Naive B cell (primary cell): ENCODE data around the gene DHRS7B. TPM values are rescaled to one million over a fixed set of nuclear protein-coding genes. Genes with fewer than 3 reads are reported as not detected.
A peak's percentile ranks its signal among the peaks of the same experiment; 100 is the strongest.
"Not testable (repeated sequence)": the region's sequence is repeated elsewhere in the genome, so short reads cannot be mapped to it uniquely, and the experiment has no call there.

Source experiments
- ATAC-seq, 2 donors: fragments of 150-1000 bp; cut with Tn5 transposase; 2 replicates each; pipeline ENCODE4 v1.10.0; 2021; ENCODE audit warnings: low read depth in 2 of 2, mild to moderate bottlenecking in 2 of 2, moderate library complexity in 2 of 2
- DNase-seq: peaks from one replicate; pipeline ENCODE4 v3.0.0; 2022
- H3K27ac Mint-ChIP-seq, 6 donors: one replicate each; pipeline ENCODE4 v1.8.0; 2020 to 2022; ENCODE audit warnings: mild to moderate bottlenecking in 6 of 6, mixed read lengths in 6 of 6, moderate library complexity in 5 of 6, inconsistent platforms in 2 of 6
- H3K27me3 Mint-ChIP-seq, 3 donors: one replicate each; pipeline ENCODE4 v1.8.0; 2021 to 2022; ENCODE audit warnings: mixed read lengths in 3 of 3, mild to moderate bottlenecking in 1 of 3
- H3K36me3 Mint-ChIP-seq, 2 donors: one replicate each; pipeline ENCODE4 v1.8.0; 2020 to 2022; ENCODE audit warnings: mixed read lengths in 2 of 2, inconsistent platforms in 1 of 2, mild to moderate bottlenecking in 1 of 2
- H3K4me1 Mint-ChIP-seq, 3 donors: one replicate each; pipeline ENCODE4 v1.8.0; 2020 to 2022; ENCODE audit warnings: mixed read lengths in 3 of 3, inconsistent platforms in 1 of 3, mild to moderate bottlenecking in 1 of 3, moderate library complexity in 1 of 3
- H3K4me3 Mint-ChIP-seq, 8 donors: one replicate each; pipeline ENCODE4 v1.8.0; 2020 to 2022; ENCODE audit warnings: mild to moderate bottlenecking in 8 of 8, mixed read lengths in 8 of 8, moderate library complexity in 8 of 8, inconsistent platforms in 2 of 8
- H3K9me3 Mint-ChIP-seq, 7 donors: one replicate each; pipeline ENCODE4 v1.8.0; 2020 to 2022; ENCODE audit warnings: mixed read lengths in 7 of 7, mild to moderate bottlenecking in 5 of 7, inconsistent platforms in 2 of 7, moderate library complexity in 1 of 7
- polyA plus RNA-seq, 6 donors: library from polyadenylated mRNA; unstranded; fragments of 300-500 nt; fragmentation: Illumina TruSeq; gene quantifications; one replicate each; pipeline ENCODE4 v1.2.3, GENCODE V29; 2021; ENCODE audit warnings: low read depth in 6 of 6

The DHRS7B gene
- polyA plus RNA-seq, 6 donors from 2014 or later: 3.9 to 11.7 (median 8.7) TPM

GRCh38 chr17:21212826-21213637, 86.3 kb downstream of the DHRS7B start:
- Mint-ChIP-seq H3K27ac (peak overlapping the region; percentile 53 to 93 (median 72)), H3K36me3 (no peaks in the 10 kb centered on the region), H3K4me3 (peak overlapping the region; percentile 91 to 95 (median 94)), H3K27me3 (no peaks in the 10 kb centered on the region), H3K4me1 (peaks cover 34 to 58% (median 47%) of the 10 kb centered on the region in 3 donors), H3K9me3 (no peaks in the 10 kb centered on the region)
- ATAC-seq (no peak), DNase-seq (peak; percentile 1)

- H3K4me1 Mint-ChIP-seq: peaks cover 34 to 58% (median 47%) of the 10 kb centered on the region in 3 donors
- no peaks in the 10 kb centered on the region for H3K36me3 Mint-ChIP-seq
- H3K27ac Mint-ChIP-seq: peak overlapping the region in 4 of 6 donors; percentile 92 to 97 (median 94)
- no peaks in the 10 kb centered on the region for H3K27me3 Mint-ChIP-seq
- H3K9me3 Mint-ChIP-seq: no peaks in the 10 kb centered on the region
- DNase-seq (no peak), ATAC-seq (peak in 1 of 2 donors; percentile 2)
- H3K4me3 Mint-ChIP-seq: peak overlapping the region; percentile 91 to 95 (median 94)
Measured at GRCh38 chr17:21213638-21214014, 86.9 kb downstream of the DHRS7B start.

GRCh38 chr17:21214015-21214776, 87.4 kb downstream of the DHRS7B start, which contains the start of gene TMEM11:
Gene TMEM11, minus strand, starts transcription at chr17:21214161. Its CDS starts 9 bp downstream, at chr17:21214152.
- peak; percentile 93 for ATAC-seq
- peaks cover 34 to 58% (median 47%) of the 10 kb centered on the region in 3 donors for H3K4me1 Mint-ChIP-seq
- peak; percentile 95 for DNase-seq
- no peaks in the 10 kb centered on the region for H3K27me3 Mint-ChIP-seq
- peak within 1 kb of the TSS; percentile 91 to 95 (median 94) for H3K4me3 Mint-ChIP-seq
- H3K9me3 Mint-ChIP-seq: no peaks in the 10 kb centered on the region
- H3K27ac Mint-ChIP-seq: peak within 1 kb of the TSS; percentile 93 to 97 (median 94)
- H3K36me3 Mint-ChIP-seq: no peaks in the 10 kb centered on the region

- DNase-seq (no peak), ATAC-seq (peak in 1 of 2 donors; percentile 4)
- H3K4me1 Mint-ChIP-seq: peaks cover 34 to 51% (median 45%) of the 10 kb centered on the region in 3 donors
- no peaks in the 10 kb centered on the region for H3K36me3 Mint-ChIP-seq
- peak overlapping the region; percentile 58 to 94 (median 88) for H3K27ac Mint-ChIP-seq
- peak overlapping the region; percentile 87 to 94 (median 93) for H3K4me3 Mint-ChIP-seq
- no peaks in the 10 kb centered on the region for H3K9me3 Mint-ChIP-seq
- no peaks in the 10 kb centered on the region for H3K27me3 Mint-ChIP-seq
Measured at GRCh38 chr17:21214777-21215541, 88.2 kb downstream of the DHRS7B start.

GRCh38 chr17:21215935-21216334, 89.2 kb downstream of the DHRS7B start:
- Mint-ChIP-seq H3K9me3 (no peaks in the 10 kb centered on the region), H3K4me1 (peaks cover 27 to 41% (median 37%) of the 10 kb centered on the region in 3 donors), H3K27me3 (no peaks in the 10 kb centered on the region), H3K27ac (peak overlapping the region in 4 of 6 donors; percentile 76 to 94 (median 87)), H3K4me3 (peak overlapping the region; percentile 79 to 94 (median 92)), H3K36me3 (no peaks in the 10 kb centered on the region)
- ATAC-seq (no peak), DNase-seq (no peak)

GRCh38 chr17:21217346-21217745, 90.6 kb downstream of the DHRS7B start:
- Mint-ChIP-seq H3K4me3 (peak overlapping the region in 2 of 8 donors; percentile 65 to 81), H3K27me3 (no peaks in the 10 kb centered on the region), H3K4me1 (peaks cover 19 to 30% (median 27%) of the 10 kb centered on the region in 3 donors), H3K36me3 (no peaks in the 10 kb centered on the region), H3K9me3 (no peaks in the 10 kb centered on the region), H3K27ac (peak overlapping the region in 1 of 6 donors; percentile 14)
- DNase-seq (no peak), ATAC-seq (no peak)

GRCh38 chr17:21218101-21218500, 91.3 kb downstream of the DHRS7B start:
- Mint-ChIP-seq H3K27me3 (no peaks in the 10 kb centered on the region), H3K4me3 (peak overlapping the region in 2 of 8 donors; percentile 24 to 65), H3K36me3 (no peaks in the 10 kb centered on the region), H3K9me3 (no peaks in the 10 kb centered on the region), H3K27ac (no peak overlapping the region), H3K4me1 (peaks cover 13 to 22% (median 19%) of the 10 kb centered on the region in 3 donors)
- no peak for DNase-seq
- no peak for ATAC-seq

GRCh38 chr17:21218831-21219380, 92.1 kb downstream of the DHRS7B start:
- H3K4me3 Mint-ChIP-seq: peak overlapping the region in 1 of 8 donors; percentile 78
- DNase-seq (no peak), ATAC-seq (no peak)
- no peak overlapping the region for H3K27ac Mint-ChIP-seq
- H3K9me3 Mint-ChIP-seq: no peaks in the 10 kb centered on the region
- H3K27me3 Mint-ChIP-seq: no peaks in the 10 kb centered on the region
- H3K36me3 Mint-ChIP-seq: no peaks in the 10 kb centered on the region
- H3K4me1 Mint-ChIP-seq: peaks cover 13 to 19% (median 15%) of the 10 kb centered on the region in 3 donors

- H3K27ac Mint-ChIP-seq: no peak overlapping the region
- no peaks in the 10 kb centered on the region for H3K36me3 Mint-ChIP-seq
- DNase-seq (no peak), ATAC-seq (no peak)
- H3K4me1 Mint-ChIP-seq: peaks cover 0 to 7% (median 0%) of the 10 kb centered on the region in 3 donors
- H3K27me3 Mint-ChIP-seq: no peaks in the 10 kb centered on the region
- no peak overlapping the region for H3K4me3 Mint-ChIP-seq
- H3K9me3 Mint-ChIP-seq: no peaks in the 10 kb centered on the region
Measured at GRCh38 chr17:21223086-21223485, 96.3 kb downstream of the DHRS7B start.

- peak overlapping the region in 1 of 8 donors; percentile 22 for H3K4me3 Mint-ChIP-seq
- DNase-seq, H3K27me3 Mint-ChIP-seq, H3K36me3 Mint-ChIP-seq, ATAC-seq, H3K27ac Mint-ChIP-seq, H3K9me3 Mint-ChIP-seq, H3K4me1 Mint-ChIP-seq: not testable (repeated sequence)
Measured at GRCh38 chr17:21227277-21227676, 100.5 kb downstream of the DHRS7B start.

GRCh38 chr17:21228111-21228510, 101.3 kb downstream of the DHRS7B start:
- Mint-ChIP-seq H3K4me3 (no peak overlapping the region), H3K9me3 (peaks cover 6 to 15% (median 9%) of the 10 kb centered on the region in 7 donors), H3K4me1 (peaks cover 0 to 7% (median 0%) of the 10 kb centered on the region in 3 donors), H3K36me3 (peaks cover 5 to 14% of the 10 kb centered on the region in 2 donors), H3K27ac (no peak overlapping the region), H3K27me3 (no peaks in the 10 kb centered on the region)
- ATAC-seq (no peak), DNase-seq (no peak)

- H3K4me3 Mint-ChIP-seq: no peak overlapping the region
- peaks cover 8 to 18% (median 12%) of the 10 kb centered on the region in 7 donors for H3K9me3 Mint-ChIP-seq
- H3K36me3 Mint-ChIP-seq: peaks cover 5 to 14% of the 10 kb centered on the region in 2 donors
- H3K4me1 Mint-ChIP-seq: peaks cover 0 to 2% (median 0%) of the 10 kb centered on the region in 3 donors
- no peak for DNase-seq
- H3K27me3 Mint-ChIP-seq: no peaks in the 10 kb centered on the region
- peak overlapping the region in 2 of 6 donors; percentile 47 to 77 for H3K27ac Mint-ChIP-seq
- no peak for ATAC-seq
Measured at GRCh38 chr17:21228845-21229244, 102.1 kb downstream of the DHRS7B start.
